Gastroesophageal sphincter (tissue), 3 donors: ENCODE results near the gene UNKL.

ENCODE experiments used
- POLR2A ChIP-seq, 2 donors: fragments of 450-650 bp; IDR thresholded peaks; one replicate each; pipeline ENCODE4 v1.6.1; 2017; ENCODE audit warnings: antibody characterized with exemption in 2 of 2, mild to moderate bottlenecking in 2 of 2, moderate library complexity in 1 of 2
- TF ChIP-seq, protein P1 (sequence below), 4 experiments: fragments of 200-600 bp in 2 of 4; fragments of 450-650 bp in 2 of 4; sonication (generic) in 1 of 4; IDR thresholded peaks; one replicate each; pipeline ENCODE4 v1.5.1; 2017 to 2019; ENCODE audit warnings: antibody characterized with exemption in 4 of 4, mild to moderate bottlenecking in 2 of 4, moderate library complexity in 2 of 4

DNA sequence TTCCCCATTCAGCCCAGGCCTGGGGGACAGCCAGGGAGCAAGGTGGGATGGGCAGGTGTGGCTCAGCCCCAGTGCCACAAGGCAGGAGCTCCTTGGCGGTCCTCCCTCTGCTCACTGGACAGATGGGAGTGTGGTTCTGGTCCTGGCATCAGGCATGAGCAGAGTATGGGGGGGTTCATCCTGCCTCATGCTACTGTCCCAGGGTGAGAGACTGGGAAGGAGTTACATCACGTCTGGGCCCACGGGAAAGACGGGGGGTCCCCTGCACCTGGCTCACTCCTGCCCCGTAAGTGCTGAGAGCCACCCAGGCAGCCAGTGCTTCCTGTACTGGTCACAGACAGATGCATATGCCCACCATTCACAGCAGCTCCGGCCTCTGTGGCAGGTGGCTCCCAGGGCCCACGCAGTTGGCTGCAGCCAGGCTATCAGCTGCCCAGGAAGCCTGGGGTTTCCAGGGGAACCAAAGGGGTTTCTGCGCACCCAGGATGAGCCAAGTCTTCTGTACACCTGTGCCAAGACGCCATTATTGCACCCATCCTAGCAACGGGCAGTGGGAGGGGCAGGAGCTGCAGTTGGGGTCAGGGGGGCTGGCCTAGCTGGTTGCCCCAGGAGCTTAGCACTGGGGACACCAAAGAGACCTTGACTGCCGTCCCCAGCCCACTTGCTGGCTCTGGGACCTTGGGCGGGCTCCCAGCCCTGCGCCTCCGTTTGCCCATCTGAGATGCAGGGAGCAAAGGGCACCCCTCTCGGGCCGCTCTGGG, 79.1 kb downstream of the UNKL start:
- TF ChIP-seq, protein P1, sequence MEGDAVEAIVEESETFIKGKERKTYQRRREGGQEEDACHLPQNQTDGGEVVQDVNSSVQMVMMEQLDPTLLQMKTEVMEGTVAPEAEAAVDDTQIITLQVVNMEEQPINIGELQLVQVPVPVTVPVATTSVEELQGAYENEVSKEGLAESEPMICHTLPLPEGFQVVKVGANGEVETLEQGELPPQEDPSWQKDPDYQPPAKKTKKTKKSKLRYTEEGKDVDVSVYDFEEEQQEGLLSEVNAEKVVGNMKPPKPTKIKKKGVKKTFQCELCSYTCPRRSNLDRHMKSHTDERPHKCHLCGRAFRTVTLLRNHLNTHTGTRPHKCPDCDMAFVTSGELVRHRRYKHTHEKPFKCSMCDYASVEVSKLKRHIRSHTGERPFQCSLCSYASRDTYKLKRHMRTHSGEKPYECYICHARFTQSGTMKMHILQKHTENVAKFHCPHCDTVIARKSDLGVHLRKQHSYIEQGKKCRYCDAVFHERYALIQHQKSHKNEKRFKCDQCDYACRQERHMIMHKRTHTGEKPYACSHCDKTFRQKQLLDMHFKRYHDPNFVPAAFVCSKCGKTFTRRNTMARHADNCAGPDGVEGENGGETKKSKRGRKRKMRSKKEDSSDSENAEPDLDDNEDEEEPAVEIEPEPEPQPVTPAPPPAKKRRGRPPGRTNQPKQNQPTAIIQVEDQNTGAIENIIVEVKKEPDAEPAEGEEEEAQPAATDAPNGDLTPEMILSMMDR (IDR thresholded peaks at IDR 0.05) = no peak
- TF ChIP-seq POLR2A (IDR thresholded peaks at IDR 0.05) = no peak
